HG03159 (cell line): ENCODE data around the gene MTHFD2.

ENCODE experiments used
- ATAC-seq: cut with Tn5 transposase; IDR thresholded peaks from one replicate; pipeline ENCODE4 v1.9.1; 2021; ENCODE audit warnings: mild to moderate bottlenecking, moderate library complexity; ENCODE audit not compliant: unreplicated experiment

MTHFD2 gene

DNA sequence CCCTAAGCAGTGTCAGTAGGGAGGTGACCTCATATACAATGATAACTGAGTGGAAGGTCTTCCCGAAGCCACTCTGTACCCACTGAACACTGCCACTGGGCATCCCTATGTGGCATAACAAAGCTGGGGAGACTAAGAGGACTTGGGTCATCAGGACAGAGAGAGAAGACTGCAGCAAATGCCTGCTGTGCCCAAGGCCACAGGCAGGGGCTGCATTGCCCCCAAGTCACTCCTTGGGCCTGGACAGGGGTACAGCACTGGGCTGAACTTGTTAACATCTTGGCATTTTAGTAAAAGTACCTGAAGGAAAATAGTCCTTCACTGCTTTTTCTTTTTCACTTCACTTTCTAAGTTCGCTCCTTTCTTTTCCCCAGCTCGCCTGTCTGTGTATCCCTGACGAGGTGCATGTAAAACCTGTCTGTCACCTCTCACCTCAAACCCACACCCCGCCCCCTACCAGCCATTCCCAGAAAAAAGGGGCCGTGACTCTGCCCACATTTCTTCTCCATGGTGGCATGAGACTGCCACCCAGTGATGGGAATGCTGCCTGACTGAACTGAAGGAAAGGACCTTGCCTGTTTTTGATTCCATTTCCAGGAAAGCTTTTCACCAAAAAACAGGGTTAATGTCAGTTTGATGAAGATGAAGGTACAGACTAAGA is 62.9 kb downstream of the MTHFD2 start:
- ATAC-seq = no peak

DNA sequence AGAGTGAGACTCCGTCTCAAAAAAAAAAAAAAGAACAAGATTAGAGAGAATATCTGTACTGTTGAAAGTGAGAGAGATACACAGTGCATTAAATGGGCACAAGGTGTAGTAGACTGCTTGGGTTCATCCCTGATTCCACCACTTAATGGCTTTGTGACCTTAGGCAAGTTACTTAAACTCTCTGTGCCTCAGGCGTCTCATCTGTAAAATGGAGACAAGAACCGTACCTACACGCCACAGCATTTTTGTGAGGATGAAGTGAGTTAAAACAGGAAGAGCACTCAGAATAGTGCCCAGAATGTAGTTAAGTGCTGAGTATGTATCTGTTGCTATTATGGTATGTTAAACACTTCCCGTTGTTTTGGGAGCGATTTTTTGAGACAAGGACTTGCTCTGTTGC is 64.3 kb downstream of the MTHFD2 start:
- no peak for ATAC-seq

DNA sequence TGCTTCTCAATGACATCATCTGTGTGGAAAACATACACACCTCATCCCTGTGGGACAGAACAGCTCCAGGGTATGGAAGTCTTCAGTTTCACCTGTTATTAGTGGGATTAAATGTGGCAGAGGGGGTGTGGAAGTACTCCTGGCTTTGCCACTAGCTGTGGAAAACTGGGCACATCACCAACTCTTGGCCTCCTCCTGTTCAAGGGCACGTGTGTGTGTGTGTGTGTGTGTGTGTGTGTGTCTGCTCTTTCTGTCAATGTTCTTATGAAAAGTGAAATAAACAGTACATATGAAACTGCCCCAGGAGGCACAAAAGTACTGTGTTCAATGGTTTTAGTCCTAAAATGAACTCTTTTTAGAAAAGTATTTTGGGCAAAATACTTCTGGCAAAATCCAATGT is 65.9 kb downstream of the MTHFD2 start:
- ATAC-seq = no peak

DNA sequence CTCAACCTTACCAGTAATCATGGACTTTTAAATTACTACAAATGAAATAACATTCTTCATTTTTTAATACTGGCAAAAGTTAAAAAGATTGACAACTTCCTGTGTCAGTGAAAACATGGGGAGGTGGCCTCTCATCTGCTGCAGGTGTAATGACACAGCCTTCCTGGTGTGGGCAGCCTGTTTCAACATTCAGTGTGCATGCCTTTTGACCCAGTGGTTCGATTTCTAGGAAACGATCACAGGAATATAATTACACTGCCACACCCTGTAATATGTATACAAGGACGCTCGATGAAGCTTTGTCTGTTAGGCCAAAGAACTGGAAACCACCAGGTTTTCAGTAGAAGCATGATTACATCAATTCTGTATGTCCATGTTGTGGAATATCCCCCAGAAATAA is 68.7 kb downstream of the MTHFD2 start:
- ATAC-seq = no peak
